Osteocyte (in vitro differentiated cells): ENCODE data around the gene KCNF1. TPM values are rescaled to one million over a fixed set of nuclear protein-coding genes. Genes with fewer than 3 reads are reported as not detected.

ENCODE experiments used
- DNase-seq: peaks from one replicate; pipeline ENCODE4 v3.0.0; 2021; ENCODE audit warnings: mixed read lengths; ENCODE audit not compliant: unreplicated experiment; ENCODE audit errors: extremely low spot score
- H3K27ac Mint-ChIP-seq: one replicate; pipeline ENCODE4 v1.8.0; 2021; ENCODE audit warnings: mild to moderate bottlenecking, mixed read lengths; ENCODE audit not compliant: unreplicated experiment
- H3K27me3 Mint-ChIP-seq: one replicate; pipeline ENCODE4 v1.8.0; 2021; ENCODE audit warnings: mixed read lengths; ENCODE audit not compliant: unreplicated experiment
- H3K36me3 Mint-ChIP-seq: one replicate; pipeline ENCODE4 v1.8.0; 2021; ENCODE audit warnings: mixed read lengths; ENCODE audit not compliant: unreplicated experiment
- H3K4me1 Mint-ChIP-seq: one replicate; pipeline ENCODE4 v1.8.0; 2021; ENCODE audit warnings: mixed read lengths; ENCODE audit not compliant: unreplicated experiment
- H3K4me3 Mint-ChIP-seq: one replicate; pipeline ENCODE4 v1.8.0; 2021; ENCODE audit warnings: mild to moderate bottlenecking, moderate library complexity, mixed read lengths; ENCODE audit not compliant: unreplicated experiment
- H3K9me3 Mint-ChIP-seq: one replicate; pipeline ENCODE4 v1.8.0; 2021; ENCODE audit warnings: mixed read lengths; ENCODE audit not compliant: unreplicated experiment
- total RNA-seq: library from RNA; stranded (reverse); gene quantifications from 2 replicates; pipeline ENCODE4 v1.2.1, GENCODE V29; 2021
- TF ChIP-seq, protein P1 (sequence below): fragments of 200-600 bp; sonication (generic); IDR thresholded peaks from 2 replicates; pipeline ENCODE4 v1.5.0; 2021; ENCODE audit warnings: antibody characterized with exemption, mild to moderate bottlenecking, moderate library complexity

KCNF1 gene
- total RNA-seq, 1 donor from 2014 or later = not detected

DNA sequence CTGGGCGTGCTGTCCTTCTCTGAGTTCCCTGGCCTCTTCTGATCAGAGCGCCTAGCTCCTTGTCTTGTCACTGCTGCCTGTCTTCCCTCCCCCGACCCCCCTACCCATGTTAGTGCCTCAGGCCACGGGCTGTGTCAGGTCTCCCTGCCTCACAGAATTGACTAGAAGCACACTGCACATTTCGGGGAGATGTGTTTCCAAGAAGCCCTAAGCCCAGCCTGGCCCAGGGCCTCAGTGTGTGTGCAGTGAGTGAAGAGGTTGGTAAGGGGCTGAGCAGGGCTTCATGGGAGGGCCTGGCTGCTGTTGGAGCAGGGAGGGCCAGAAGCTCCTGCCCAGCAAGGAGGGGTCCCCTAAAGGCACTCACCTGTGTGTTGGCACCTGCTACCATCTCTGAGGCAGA lies 13.1 kb downstream of the KCNF1 start:
- DNase-seq = no peak
- Mint-ChIP-seq H3K27me3 (peaks cover 46% of the 10 kb centered on the region), H3K27ac (no peak overlapping the region), H3K36me3 (no peaks in the 10 kb centered on the region), H3K4me3 (no peak overlapping the region), H3K9me3 (no peaks in the 10 kb centered on the region), H3K4me1 (no peaks in the 10 kb centered on the region)
- TF ChIP-seq, protein P1, sequence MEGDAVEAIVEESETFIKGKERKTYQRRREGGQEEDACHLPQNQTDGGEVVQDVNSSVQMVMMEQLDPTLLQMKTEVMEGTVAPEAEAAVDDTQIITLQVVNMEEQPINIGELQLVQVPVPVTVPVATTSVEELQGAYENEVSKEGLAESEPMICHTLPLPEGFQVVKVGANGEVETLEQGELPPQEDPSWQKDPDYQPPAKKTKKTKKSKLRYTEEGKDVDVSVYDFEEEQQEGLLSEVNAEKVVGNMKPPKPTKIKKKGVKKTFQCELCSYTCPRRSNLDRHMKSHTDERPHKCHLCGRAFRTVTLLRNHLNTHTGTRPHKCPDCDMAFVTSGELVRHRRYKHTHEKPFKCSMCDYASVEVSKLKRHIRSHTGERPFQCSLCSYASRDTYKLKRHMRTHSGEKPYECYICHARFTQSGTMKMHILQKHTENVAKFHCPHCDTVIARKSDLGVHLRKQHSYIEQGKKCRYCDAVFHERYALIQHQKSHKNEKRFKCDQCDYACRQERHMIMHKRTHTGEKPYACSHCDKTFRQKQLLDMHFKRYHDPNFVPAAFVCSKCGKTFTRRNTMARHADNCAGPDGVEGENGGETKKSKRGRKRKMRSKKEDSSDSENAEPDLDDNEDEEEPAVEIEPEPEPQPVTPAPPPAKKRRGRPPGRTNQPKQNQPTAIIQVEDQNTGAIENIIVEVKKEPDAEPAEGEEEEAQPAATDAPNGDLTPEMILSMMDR = no peak

DNA sequence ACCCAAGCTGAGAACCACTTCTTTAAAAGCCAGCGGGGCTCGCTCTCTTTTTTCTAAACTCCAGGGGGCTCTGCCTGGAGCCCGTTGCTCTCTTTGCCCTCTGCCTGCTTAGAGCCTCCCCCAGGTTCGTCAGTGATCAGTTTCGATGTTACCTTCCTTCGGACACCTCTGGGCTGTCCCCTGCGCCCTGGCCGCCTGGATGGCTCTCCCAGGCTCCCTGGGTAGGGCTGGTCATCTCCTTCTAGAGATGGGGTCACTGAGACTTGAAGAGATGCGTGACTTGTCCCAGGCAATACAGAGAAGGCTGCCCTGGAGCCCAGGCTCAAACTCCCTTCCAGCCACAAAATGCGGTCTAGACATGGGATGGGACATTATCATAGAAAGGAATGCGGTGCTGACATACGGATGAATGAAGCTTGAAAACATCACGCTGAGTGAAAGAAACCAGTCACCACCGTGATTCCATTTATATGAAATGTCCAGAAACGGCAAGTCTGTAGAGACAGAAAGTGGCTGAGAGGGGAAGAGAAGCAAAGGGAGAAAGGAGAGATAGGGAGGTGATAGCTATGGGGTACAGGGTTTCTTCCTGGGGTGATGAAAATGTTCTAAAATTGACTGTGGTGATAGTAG lies 14.6 kb downstream of the KCNF1 start:
- TF ChIP-seq, protein P1 = no peak
- Mint-ChIP-seq H3K4me1 (no peaks in the 10 kb centered on the region), H3K36me3 (no peaks in the 10 kb centered on the region), H3K27ac (no peak overlapping the region), H3K9me3 (no peaks in the 10 kb centered on the region), H3K4me3 (no peak overlapping the region), H3K27me3 (peaks cover 53% of the 10 kb centered on the region)
- DNase-seq = no peak

GRCh38 chr2:10930721-10931516 lies 19.2 kb downstream of the KCNF1 start:
- no peak overlapping the region for H3K4me3 Mint-ChIP-seq
- H3K27ac Mint-ChIP-seq = no peak overlapping the region
- H3K27me3 Mint-ChIP-seq = peaks cover 44% of the 10 kb centered on the region
- no peaks in the 10 kb centered on the region for H3K9me3 Mint-ChIP-seq
- H3K4me1 Mint-ChIP-seq = peaks cover 14% of the 10 kb centered on the region
- no peaks in the 10 kb centered on the region for H3K36me3 Mint-ChIP-seq
- DNase-seq = no peak
- TF ChIP-seq, protein P1 = no peak

DNA sequence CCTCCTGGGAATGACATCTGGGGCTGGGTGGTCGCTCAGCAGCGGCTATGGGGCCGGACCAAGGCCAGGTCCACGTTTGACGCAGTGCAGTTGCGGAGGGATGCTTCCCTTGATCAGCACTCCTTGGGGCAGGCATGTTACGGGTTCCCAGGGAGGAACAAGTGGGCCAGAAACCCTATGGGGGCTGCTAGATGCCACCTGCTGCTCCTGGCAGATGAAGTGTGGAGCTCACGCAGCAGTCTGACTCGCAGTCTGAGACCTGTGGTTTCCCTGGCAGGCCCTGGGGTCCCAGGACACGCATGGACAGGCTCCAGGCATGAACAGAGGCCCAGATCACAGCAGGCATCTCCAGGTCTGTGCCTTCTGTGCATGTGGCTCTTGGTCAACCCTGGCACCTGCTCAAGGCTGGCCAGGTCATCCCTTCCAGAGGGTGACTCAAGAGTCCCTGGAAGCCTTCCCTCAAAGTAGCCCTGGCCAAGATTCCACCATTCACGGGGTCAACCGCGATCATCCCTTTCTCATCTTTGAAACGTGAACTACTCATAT lies 20.0 kb downstream of the KCNF1 start:
- Mint-ChIP-seq H3K36me3 (no peaks in the 10 kb centered on the region), H3K27ac (no peak overlapping the region), H3K4me3 (no peak overlapping the region), H3K27me3 (peaks cover 36% of the 10 kb centered on the region), H3K9me3 (no peaks in the 10 kb centered on the region), H3K4me1 (peaks cover 23% of the 10 kb centered on the region)
- peak; percentile 78 for DNase-seq
- TF ChIP-seq, protein P1 = no peak
